ENCODE data around the gene MPV17L2.

Gene MPV17L2

GRCh38 chr19:18232540-18233223, 39.7 kb downstream of the MPV17L2 start:
- H3K4me3 ChIP-seq (ENCODE audit: low read depth in 1 of 2, low read length in 1 of 2), result no peak overlapping the region
- H3K9me3 ChIP-seq, result no peaks in the 10 kb centered on the region
- H3K4me1 ChIP-seq (ENCODE audit: control insufficient read depth in 1 of 2, insufficient read depth in 1 of 2, low read depth in 1 of 2, low read length in 1 of 2), result no peaks in the 10 kb centered on the region
- TF ChIP-seq CTCF (IDR thresholded peaks at IDR 0.05), result no peak
- H3K36me3 ChIP-seq, result no peaks in the 10 kb centered on the region
- H3K27ac ChIP-seq, result no peak overlapping the region
- H3K27me3 ChIP-seq, result peaks cover 72% of the 10 kb centered on the region

GRCh38 chr19:18233224-18233825, 40.3 kb downstream of the MPV17L2 start:
- no peaks in the 10 kb centered on the region for H3K4me1 ChIP-seq (ENCODE audit: control insufficient read depth in 1 of 2, insufficient read depth in 1 of 2, low read depth in 1 of 2, low read length in 1 of 2)
- no peak overlapping the region for H3K27ac ChIP-seq
- H3K4me3 ChIP-seq (ENCODE audit: low read depth in 1 of 2, low read length in 1 of 2), result no peak overlapping the region
- H3K27me3 ChIP-seq, result peaks cover 65% of the 10 kb centered on the region
- no peak for TF ChIP-seq CTCF (IDR thresholded peaks at IDR 0.05)
- no peaks in the 10 kb centered on the region for H3K36me3 ChIP-seq
- H3K9me3 ChIP-seq, result no peaks in the 10 kb centered on the region

GRCh38 chr19:18234194-18234593, 41.2 kb downstream of the MPV17L2 start:
- no peak for TF ChIP-seq CTCF (IDR thresholded peaks at IDR 0.05)
- no peaks in the 10 kb centered on the region for H3K9me3 ChIP-seq
- H3K36me3 ChIP-seq, result no peaks in the 10 kb centered on the region
- H3K27me3 ChIP-seq, result peaks cover 67% of the 10 kb centered on the region
- no peaks in the 10 kb centered on the region for H3K4me1 ChIP-seq (ENCODE audit: control insufficient read depth in 1 of 2, insufficient read depth in 1 of 2, low read depth in 1 of 2, low read length in 1 of 2)
- no peak overlapping the region for H3K27ac ChIP-seq
- H3K4me3 ChIP-seq (ENCODE audit: low read depth in 1 of 2, low read length in 1 of 2), result no peak overlapping the region

- no peaks in the 10 kb centered on the region for H3K4me1 ChIP-seq (ENCODE audit: control insufficient read depth in 1 of 2, insufficient read depth in 1 of 2, low read depth in 1 of 2, low read length in 1 of 2)
- no peak for TF ChIP-seq CTCF (IDR thresholded peaks at IDR 0.05)
- no peaks in the 10 kb centered on the region for H3K36me3 ChIP-seq
- H3K9me3 ChIP-seq, result no peaks in the 10 kb centered on the region
- H3K27ac ChIP-seq, result no peak overlapping the region
- no peak overlapping the region for H3K4me3 ChIP-seq (ENCODE audit: low read depth in 1 of 2, low read length in 1 of 2)
- H3K27me3 ChIP-seq, result peaks cover 39% of the 10 kb centered on the region
Measured at GRCh38 chr19:18239303-18239702, 46.3 kb downstream of the MPV17L2 start.

- Histone ChIP-seq H3K27ac (no peak overlapping the region), H3K36me3 (no peaks in the 10 kb centered on the region), H3K4me1 (ENCODE audit: control insufficient read depth in 1 of 2, insufficient read depth in 1 of 2, low read depth in 1 of 2, low read length in 1 of 2) (no peaks in the 10 kb centered on the region), H3K27me3 (peaks cover 15% of the 10 kb centered on the region), H3K4me3 (ENCODE audit: low read depth in 1 of 2, low read length in 1 of 2) (no peak overlapping the region), H3K9me3 (no peaks in the 10 kb centered on the region)
- TF ChIP-seq CTCF (IDR thresholded peaks at IDR 0.05), result no peak
Measured at GRCh38 chr19:18245297-18245696, 52.3 kb downstream of the MPV17L2 start.

Measured in neutrophil (primary cell).